ENCODE results near the gene APBA2.
A peak's percentile ranks its signal among the peaks of the same experiment; 100 is the strongest.

Gene APBA2

DNA sequence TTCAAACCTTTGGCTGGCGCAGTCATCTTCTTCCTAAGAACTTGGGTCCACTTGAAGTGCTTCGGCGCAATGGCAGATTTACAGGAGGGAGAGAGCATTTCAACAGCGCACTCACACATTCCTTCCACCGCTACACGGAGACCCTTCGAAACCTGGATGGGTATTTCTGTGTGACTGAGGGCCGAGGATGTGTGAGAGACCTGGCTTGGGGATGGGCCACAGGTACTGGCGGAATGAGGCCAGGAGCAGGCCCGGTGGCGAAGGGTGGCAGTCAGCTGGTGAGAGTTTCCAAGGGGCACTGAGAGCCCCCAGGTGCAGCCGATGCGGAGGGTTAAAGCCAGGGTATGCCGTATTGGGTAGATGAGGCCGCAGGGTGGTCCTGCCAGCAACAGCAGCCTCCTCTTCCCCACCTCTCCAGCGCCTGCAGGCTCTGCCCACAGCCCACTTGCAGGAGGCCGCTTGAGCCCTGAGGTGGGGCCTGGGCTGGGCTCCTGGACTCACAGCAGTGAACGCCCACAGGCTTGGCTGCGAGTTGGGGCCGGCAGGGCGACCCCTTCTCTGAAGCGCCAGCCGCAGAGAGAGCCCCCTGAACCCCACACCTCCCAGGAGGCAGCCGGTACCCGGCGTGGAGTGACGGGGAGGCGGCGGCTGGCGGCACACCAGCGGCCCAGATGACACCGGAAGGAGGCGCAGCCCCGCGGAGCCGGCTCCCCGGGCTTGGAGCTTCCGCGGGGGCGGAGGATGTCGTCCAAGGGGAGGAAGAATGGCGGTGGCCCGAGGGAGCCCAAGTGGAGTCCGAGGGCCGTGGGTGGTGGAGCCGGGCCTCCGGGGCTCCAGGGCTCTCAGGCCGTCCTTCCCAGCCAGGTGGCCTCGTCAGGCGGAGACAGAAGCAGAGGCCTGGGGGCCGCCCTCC lies 217.4 kb downstream of the APBA2 start:
- TF ChIP-seq, protein P1, sequence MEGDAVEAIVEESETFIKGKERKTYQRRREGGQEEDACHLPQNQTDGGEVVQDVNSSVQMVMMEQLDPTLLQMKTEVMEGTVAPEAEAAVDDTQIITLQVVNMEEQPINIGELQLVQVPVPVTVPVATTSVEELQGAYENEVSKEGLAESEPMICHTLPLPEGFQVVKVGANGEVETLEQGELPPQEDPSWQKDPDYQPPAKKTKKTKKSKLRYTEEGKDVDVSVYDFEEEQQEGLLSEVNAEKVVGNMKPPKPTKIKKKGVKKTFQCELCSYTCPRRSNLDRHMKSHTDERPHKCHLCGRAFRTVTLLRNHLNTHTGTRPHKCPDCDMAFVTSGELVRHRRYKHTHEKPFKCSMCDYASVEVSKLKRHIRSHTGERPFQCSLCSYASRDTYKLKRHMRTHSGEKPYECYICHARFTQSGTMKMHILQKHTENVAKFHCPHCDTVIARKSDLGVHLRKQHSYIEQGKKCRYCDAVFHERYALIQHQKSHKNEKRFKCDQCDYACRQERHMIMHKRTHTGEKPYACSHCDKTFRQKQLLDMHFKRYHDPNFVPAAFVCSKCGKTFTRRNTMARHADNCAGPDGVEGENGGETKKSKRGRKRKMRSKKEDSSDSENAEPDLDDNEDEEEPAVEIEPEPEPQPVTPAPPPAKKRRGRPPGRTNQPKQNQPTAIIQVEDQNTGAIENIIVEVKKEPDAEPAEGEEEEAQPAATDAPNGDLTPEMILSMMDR (IDR thresholded peaks at IDR 0.05; ENCODE audit: extremely low read depth, missing control alignments), result no peak
- DNase-seq (ENCODE audit: low spot score), result no peak

DNA sequence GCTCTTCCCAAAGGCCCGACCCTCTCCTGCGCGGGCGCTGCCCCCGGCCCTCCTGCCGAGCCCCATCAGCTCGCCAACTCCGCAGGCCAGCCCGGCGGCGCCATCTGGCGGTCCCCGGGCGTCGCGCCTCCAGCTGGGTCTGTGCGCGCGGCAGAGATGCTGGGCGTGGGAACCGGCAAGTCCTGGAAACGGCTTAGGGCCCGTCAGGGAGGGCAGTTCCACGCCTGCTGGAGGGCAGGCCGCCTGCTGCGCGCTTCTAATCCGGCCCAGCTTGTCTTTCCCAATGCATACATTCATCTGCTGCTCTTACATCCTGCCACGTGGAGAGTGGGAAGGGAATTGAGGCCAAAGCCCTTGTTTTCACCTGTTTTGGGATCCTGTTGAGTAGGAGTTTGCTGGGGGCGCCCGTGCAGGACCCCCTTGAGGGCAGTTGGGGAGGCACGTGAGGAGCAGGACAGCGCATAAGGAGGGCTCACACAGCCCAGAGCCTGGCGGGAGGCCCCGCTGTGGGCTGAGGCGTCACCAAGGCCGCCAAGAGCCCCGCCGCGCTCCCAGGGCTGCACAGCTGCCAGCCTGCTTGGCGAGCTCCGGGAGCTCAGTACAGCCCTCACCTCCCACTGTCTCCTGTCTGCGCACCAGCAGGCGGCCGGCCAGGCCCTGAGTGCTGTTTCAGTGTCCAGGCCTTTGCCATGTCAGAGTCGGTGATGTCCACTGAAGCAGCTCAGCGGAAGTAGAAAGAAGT lies 218.2 kb downstream of the APBA2 start:
- DNase-seq (ENCODE audit: low spot score), result peak; percentile 87
- TF ChIP-seq, protein P1 (IDR thresholded peaks at IDR 0.05; ENCODE audit: extremely low read depth, missing control alignments), result peak; percentile 95

DNA sequence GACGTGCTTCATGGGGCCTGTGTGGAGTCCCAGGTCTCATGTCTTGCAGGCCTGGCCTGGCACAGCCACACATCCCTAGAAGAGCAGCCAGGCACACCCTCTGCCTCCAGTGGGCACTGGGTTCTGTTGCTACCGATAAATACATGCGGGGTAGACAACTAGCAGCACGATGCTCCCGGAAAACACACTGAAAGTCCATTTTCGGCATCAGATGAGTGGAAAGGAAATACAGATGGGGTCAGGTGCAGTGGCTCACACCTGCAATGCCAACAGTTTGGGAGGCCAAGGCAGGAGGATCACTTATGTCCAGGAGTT lies 218.7 kb downstream of the APBA2 start:
- TF ChIP-seq, protein P1 (IDR thresholded peaks at IDR 0.05; ENCODE audit: extremely low read depth, missing control alignments), result no peak
- DNase-seq (ENCODE audit: low spot score), result no peak

DNA sequence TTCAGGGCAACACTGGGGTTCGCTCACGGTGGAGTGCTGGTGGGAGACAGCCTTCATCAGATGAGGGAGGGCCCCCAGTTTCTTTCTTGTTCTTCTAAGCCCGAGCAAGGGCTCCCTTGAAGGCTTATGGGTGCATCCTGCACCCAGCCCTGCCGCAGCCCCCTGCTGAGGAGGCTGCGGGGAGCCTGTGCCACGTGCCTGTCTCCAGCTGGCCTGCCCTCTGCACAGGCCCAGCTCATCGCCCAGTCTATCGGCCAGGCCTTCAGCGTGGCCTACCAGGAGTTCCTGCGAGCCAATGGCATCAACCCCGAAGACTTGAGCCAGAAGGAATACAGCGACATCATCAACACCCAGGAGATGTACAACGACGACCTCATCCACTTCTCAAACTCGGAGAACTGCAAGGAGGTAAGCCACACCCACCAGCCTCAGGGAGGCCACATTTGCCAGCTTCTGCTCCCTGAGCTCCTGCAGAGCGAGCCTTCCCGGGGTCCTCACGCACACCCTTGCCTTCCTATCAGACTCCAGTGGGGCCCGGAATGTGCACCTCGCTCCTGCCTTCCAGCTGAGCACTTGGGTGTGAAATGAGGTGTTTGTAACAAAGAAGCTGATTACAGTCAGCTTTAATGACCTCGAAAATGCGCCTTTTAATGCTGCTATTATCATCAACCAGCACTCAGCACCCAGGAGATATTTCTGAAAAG lies 219.5 kb downstream of the APBA2 start:
- TF ChIP-seq, protein P1 (IDR thresholded peaks at IDR 0.05; ENCODE audit: extremely low read depth, missing control alignments), result no peak
- no peak for DNase-seq (ENCODE audit: low spot score)

GRCh38 chr15:29106116-29106515 lies 220.3 kb downstream of the APBA2 start:
- TF ChIP-seq, protein P1 (IDR thresholded peaks at IDR 0.05; ENCODE audit: extremely low read depth, missing control alignments), result no peak
- DNase-seq (ENCODE audit: low spot score), result no peak

DNA sequence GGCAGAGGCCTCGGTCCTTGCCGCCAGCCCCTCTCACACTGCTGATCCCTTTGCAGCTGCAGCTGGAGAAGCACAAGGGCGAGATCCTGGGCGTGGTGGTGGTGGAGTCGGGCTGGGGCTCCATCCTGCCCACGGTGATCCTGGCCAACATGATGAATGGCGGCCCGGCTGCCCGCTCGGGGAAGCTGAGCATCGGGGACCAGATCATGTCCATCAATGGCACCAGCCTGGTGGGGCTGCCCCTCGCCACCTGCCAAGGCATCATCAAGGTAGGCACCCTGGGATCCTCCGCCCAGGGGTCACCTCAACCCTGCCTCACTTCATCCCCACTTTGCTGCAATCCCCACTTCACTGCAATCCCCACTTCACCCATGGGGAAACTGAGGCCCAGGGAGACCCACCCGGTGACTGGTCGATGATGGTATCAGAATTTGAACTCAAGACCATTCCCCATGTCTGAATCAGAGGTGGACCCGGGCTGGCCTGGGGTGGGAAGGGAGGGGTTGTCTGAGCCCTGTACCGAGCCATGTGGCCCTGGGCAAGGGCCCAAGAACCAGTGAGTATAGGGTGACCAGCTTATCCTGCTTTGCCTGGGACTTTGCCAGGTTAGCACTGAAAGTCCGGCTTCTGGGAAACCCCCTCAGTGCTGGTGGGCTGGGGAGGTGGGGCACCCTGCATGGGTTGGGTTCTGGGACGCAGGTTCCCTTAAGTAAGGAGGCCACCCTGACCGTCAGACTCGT lies 220.9 kb downstream of the APBA2 start:
- no peak for DNase-seq (ENCODE audit: low spot score)
- TF ChIP-seq, protein P1 (IDR thresholded peaks at IDR 0.05; ENCODE audit: extremely low read depth, missing control alignments), result no peak

Data from GM20000 (cell line).